GM10847 (cell line): ENCODE measurements around the gene GPR137.
A peak's percentile ranks its signal among the peaks of the same experiment; 100 is the strongest.

Experiments used
- POLR2A ChIP-seq: IDR thresholded peaks from 2 replicates; pipeline ENCODE4 v1.6.1; 2011; ENCODE audit not compliant: insufficient read length; ENCODE audit errors: extremely low read depth

Gene GPR137

DNA sequence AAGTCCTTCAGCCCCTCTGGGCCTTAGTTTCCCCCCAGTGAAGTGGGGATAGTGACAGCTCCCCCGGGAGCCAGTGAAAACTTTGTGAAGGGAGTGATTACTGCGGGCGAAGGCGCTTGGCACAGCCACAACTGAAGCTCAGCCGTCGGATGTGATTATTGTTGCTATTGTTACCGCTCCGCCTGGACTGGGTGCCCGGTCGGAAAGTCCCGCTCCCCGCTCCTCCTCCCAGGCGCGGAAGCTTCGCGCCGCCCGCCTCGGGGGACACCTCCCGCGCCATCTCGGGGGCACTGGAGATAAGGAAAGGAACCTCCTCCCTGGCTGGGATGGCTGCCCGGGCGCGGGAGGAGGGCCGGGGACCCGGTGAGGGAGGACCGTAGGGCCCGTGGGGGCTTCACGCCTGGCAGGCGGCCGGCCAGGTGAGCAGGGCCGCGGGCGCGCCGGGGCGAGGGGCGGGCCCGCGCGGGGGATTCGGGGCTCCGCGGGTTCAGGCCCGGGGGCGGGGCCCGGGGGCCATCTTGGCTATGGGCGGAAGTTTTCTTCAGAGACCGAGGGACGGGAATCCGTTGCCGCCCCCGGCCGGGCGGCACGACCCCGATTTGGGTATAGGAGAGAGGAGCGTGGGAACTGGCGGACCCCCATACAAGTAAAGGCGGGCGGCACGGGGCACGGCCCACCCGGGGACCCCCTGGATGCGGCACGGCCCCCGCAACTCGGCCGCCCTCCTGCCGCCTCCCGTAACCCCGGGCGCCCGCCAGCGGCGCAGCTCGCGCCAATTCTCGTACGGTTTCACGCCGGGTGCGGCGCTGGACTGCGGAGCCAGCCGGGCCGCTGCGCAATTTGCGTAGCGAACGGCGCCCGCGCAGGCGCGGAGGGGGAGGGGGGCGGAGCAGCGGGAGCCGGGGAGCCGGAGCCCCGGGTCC is at the start of gene GPR137:
TSS of gene GPR137 (plus strand) at position 887 of the 923 bp plus-strand sequence. CDS start 677 bp downstream, outside the sequence.
- TF ChIP-seq POLR2A, result no peak

DNA sequence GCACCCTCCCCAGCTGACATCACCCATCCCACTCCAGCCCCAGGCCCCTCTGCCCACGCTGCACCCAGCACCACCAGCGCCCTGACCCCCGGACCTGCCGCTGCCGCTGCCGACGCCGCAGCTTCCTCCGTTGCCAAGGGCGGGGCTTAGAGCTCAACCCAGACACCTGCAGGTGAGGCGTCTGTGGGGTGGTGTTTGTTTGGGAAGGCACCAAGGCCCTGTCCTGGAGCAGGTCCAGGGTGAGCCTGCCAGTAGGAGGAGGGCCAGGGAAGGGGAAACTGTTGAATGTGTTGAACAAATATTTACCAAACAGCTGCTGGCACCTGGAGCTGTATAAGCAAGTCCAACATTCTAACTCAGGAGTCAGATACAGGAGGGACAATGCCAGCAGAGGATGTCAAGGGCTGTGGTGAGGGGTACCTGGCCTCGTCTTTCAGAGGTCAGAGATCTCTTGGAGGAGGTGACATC is 48.1 kb upstream of the GPR137 start:
- TF ChIP-seq POLR2A, result no peak

GRCh38 chr11:64238076-64238475 is 47.6 kb upstream of the GPR137 start:
- TF ChIP-seq POLR2A, result no peak

DNA sequence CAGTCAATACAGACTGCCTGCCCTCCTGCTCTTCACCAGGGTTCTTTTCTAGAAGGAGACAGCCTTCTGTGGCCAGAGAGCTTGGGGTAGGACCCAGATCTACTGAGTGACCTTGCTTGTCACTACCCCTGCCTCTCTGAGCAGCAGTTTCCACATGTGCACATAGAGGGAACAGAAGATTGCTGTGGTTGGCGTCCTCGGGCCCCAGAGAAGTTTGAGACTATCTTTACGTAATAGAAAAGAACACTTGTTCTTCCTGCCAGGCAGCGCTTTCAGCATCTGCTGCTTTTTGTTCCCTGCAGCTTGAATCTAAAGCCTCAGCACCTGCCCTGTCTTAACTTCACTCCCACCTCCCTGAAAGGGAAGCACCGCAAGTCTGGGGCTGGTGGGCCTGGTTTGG is 46.6 kb upstream of the GPR137 start:
- no peak for TF ChIP-seq POLR2A

DNA sequence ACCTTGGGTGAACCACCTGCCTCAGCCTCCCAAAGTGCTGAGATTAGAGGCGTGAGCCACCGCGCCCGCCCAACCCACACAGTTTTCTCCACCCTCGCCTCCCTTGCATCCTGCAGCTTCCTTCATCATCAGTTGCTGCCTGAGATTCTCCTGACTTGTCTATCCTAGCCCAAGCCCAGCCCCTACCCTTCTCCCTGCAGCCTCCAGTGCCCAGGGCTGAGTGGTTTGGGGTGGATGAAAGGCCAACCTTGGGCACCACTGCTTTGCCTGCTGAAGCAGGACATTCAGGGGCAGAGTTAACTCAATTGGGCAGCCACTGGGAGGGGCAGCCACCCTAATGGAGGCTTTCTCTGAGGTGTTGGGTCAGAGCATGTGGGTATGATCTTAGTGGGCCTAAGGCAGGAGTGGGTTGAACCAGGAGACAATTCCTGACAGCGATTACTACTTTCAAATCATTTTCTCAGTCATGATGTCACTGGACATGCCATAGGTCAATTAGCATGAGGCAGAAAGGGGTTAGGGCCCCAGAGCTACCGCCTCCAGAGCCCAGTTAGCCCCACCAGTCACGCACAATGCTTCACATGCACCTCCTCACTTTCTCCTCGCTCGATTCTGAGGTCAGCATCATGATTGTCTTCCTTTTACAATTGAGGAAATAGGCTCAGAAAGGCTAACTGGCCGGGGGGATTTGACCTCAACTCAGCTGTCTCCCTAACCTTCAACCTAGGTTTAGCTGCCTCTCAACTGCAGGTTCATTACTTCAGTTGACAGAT is 45.8 kb upstream of the GPR137 start:
- TF ChIP-seq POLR2A, result no peak

GRCh38 chr11:64240435-64241240 is 45.0 kb upstream of the GPR137 start, which contains the start of gene FKBP2:
Gene FKBP2, plus strand, starts transcription at chr11:64241095. Its CDS starts 1,293 bp downstream, at chr11:64242388.
- TF ChIP-seq POLR2A, result peak; percentile 80

GRCh38 chr11:64241241-64241490 is 44.5 kb upstream of the GPR137 start:
- no peak for TF ChIP-seq POLR2A

DNA sequence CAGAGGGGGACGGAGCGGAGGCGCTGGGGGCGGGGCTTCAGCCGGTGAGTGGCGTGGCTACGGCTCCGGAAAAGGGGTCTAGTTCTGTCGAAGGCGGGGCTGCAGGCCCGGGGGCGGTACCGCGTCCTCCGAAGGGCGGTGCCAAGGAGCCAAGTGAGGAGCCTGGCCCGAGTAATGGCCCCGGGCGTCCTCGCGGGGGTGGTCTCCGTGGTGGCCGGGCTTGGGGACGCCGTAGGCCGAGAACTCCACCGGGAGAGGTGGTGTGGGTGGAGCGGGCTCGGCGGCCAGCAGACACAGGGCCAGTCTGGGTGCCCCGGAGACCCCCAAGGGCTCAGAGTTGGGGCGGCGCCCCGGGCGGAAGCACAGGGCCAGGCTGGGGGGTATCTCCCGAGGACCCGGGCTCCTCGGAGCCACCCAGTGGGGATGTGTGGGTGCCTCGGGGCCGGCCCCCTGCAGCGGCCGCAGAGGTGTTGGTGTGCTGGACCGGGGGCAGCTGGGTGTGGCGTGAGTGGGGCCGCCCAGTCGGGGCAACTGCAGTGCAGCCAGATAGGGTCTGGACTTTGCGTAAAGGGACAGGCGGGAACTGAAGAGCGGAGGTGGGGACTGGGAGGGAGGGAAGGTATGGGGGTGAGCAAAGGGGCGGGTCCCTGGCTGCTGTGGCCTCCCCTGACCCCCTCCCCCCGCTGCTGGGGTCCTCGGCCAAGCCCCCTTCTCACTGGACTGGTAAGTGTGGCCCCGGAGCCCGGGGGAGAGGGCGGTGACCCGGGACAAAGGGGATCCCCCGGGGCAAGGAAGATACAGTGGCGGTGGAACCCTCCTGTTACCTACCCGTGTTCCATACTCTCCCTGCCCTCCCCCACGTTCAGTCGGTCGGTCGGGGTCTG is 43.9 kb upstream of the GPR137 start:
- peak; percentile 79 for TF ChIP-seq POLR2A

DNA sequence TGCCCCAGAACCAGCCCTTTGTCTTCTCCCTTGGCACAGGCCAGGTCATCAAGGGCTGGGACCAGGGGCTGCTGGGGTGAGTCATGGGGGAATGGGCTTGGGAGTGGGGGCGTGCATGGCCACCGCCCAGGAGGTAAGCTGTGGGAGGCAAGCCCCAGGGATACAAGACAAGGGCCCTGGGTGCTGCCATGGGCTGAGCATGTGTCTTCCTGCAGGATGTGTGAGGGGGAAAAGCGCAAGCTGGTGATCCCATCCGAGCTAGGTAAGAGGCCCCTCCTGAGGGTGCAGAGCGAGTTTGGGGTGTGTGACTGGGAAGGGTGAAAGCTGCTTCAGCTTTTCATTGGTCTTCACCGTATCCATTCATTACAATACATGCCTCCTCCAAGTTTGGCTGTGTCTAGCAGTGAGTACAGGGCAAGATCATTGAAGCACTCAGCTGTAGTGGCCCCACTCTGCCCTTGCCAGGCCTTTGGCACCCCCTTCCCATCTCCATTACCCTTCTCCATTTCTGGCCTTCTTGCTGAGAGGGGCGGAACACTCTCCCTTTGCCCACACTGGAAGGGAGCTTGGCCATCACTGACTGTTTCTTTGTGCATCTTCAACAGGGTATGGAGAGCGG is 42.3 kb upstream of the GPR137 start:
- TF ChIP-seq POLR2A, result no peak

GRCh38 chr11:64244107-64244506 is 41.5 kb upstream of the GPR137 start:
- TF ChIP-seq POLR2A, result no peak

- TF ChIP-seq POLR2A, result no peak
Observed at GRCh38 chr11:64244966-64245365, 40.7 kb upstream of the GPR137 start.

GRCh38 chr11:64245401-64245796 is 40.2 kb upstream of the GPR137 start:
- TF ChIP-seq POLR2A, result no peak

DNA sequence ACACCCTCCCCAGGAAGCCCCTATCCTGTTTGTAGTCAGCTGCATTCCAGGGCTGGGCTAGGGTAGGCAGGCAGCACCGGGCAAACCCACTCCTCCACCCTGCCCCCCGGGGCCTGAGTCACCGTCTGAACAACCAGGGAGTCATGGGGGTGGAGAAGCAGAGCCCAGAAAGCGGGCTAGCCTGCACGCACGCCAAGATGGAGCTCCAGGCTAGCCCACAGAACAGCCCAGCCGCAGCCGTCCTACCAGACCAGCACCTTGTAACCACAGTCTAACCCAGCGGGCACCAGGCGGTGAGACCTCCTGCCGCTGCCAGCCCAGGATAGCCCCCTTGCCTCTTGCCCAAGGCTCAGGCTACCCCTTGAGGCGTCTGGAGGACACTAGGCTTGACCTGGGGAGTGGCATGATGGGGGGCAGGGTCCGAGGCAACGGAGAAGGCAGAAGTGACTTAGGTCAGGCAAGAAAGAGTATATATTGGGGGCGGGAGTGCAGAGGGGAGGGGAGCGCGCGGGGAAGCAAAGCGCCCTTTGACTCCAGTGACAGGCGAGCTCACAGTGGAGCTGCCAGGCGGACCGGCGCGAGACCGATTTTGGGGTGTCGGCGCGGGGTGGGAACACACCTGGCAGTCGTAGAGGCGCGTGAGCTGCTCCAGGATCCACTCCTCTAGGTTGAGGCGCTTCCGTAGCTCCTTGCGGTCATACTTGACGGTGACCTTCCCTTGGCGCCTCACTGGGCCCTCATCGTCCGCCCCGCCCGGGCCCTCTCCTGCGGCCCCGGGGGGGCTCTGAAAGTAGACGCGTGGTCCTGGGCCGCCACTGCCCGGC is 39.6 kb upstream of the GPR137 start:
- TF ChIP-seq POLR2A, result peak; percentile 26
